ENCODE measurements around the gene MIA.
A peak's percentile ranks its signal among the peaks of the same experiment; 100 is the strongest.

MIA gene

DNA sequence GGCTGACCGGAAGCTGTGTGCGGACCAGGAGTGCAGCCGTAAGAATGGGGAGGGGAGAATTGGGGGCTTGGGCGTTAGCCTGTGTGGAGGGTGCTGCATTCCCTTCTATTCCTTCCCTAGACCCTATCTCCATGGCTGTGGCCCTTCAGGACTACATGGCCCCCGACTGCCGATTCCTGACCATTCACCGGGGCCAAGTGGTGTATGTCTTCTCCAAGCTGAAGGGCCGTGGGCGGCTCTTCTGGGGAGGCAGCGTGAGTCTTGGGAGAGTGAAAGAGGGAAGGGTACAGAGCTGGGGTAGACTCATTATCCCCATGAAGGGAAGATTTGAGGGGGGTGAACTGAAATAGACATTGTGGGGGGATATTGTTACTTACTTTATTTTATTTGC, 306 bp downstream of the MIA start:
- H3K9me2 ChIP-seq (replicated peaks; ENCODE audit: insufficient read depth, low read length), result no peaks in the 10 kb centered on the region
- H3K27ac ChIP-seq (ENCODE audit: low read length), result no peak overlapping the region
- H3K4me1 ChIP-seq (ENCODE audit: low read length), result peaks cover 12% of the 10 kb centered on the region
- no peaks in the 10 kb centered on the region for H3K79me2 ChIP-seq (ENCODE audit: low read length)
- no peak overlapping the region for H2AFZ ChIP-seq (ENCODE audit: low read length)
- H3K9ac ChIP-seq (ENCODE audit: low read length), result no peak overlapping the region
- TF ChIP-seq EZH2phosphoT487 (IDR thresholded peaks at IDR 0.05; ENCODE audit: low read length), result no peak
- no peak for TF ChIP-seq EZH2 (optimal IDR thresholded peaks at IDR 0.05; ENCODE audit: low read depth, low read length)
- TF ChIP-seq, protein P1, sequence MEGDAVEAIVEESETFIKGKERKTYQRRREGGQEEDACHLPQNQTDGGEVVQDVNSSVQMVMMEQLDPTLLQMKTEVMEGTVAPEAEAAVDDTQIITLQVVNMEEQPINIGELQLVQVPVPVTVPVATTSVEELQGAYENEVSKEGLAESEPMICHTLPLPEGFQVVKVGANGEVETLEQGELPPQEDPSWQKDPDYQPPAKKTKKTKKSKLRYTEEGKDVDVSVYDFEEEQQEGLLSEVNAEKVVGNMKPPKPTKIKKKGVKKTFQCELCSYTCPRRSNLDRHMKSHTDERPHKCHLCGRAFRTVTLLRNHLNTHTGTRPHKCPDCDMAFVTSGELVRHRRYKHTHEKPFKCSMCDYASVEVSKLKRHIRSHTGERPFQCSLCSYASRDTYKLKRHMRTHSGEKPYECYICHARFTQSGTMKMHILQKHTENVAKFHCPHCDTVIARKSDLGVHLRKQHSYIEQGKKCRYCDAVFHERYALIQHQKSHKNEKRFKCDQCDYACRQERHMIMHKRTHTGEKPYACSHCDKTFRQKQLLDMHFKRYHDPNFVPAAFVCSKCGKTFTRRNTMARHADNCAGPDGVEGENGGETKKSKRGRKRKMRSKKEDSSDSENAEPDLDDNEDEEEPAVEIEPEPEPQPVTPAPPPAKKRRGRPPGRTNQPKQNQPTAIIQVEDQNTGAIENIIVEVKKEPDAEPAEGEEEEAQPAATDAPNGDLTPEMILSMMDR (IDR thresholded peaks at IDR 0.05; ENCODE audit: low read length), result no peak
- H3F3A ChIP-seq (ENCODE audit: insufficient read depth, low read length), result peaks cover 14% of the 10 kb centered on the region
- no peak overlapping the region for H3K4me2 ChIP-seq (ENCODE audit: low read depth, low read length)
- no peak for DNase-seq
- peaks cover 7% of the 10 kb centered on the region for H4K20me1 ChIP-seq (ENCODE audit: insufficient read depth, low read length)
- H3K27me3 ChIP-seq (replicated peaks; ENCODE audit: insufficient read depth, low read length), result peaks cover 30% of the 10 kb centered on the region
- no peak overlapping the region for H3K4me3 ChIP-seq (ENCODE audit: low read length)
- no peaks in the 10 kb centered on the region for H3K36me3 ChIP-seq (replicated peaks; ENCODE audit: insufficient read depth, low read length)
- H3K9me3 ChIP-seq (replicated peaks; ENCODE audit: insufficient read depth, low read length), result no peaks in the 10 kb centered on the region

DNA sequence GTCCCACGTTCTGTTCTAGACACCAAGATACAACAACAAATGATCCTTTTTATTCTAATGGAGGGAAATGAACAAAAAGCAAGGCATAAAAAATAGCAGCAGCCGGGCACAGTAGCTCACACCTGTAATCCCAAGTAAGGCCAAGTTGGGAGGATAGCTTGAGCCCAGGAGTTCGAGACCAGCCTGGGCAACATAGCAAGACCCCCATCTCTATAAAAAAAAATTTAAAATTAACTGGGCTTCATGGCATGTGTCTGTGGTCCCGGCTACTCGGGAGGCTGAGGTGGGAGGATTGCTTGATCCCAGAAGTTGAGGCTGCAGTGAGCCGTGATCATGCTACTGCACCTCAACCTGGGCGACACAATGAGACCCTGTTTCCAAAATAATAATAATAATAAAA, 1.0 kb downstream of the MIA start:
- Histone ChIP-seq H3K4me1 (ENCODE audit: low read length) (peaks cover 12% of the 10 kb centered on the region), H3K4me3 (ENCODE audit: low read length) (no peak overlapping the region), H3K9ac (ENCODE audit: low read length) (no peak overlapping the region), H3K27me3 (replicated peaks; ENCODE audit: insufficient read depth, low read length) (peaks cover 30% of the 10 kb centered on the region), H2AFZ (ENCODE audit: low read length) (no peak overlapping the region), H3K79me2 (ENCODE audit: low read length) (no peaks in the 10 kb centered on the region), H4K20me1 (ENCODE audit: insufficient read depth, low read length) (peaks cover 7% of the 10 kb centered on the region), H3K9me2 (replicated peaks; ENCODE audit: insufficient read depth, low read length) (no peaks in the 10 kb centered on the region), H3K36me3 (replicated peaks; ENCODE audit: insufficient read depth, low read length) (no peaks in the 10 kb centered on the region), H3K9me3 (replicated peaks; ENCODE audit: insufficient read depth, low read length) (no peaks in the 10 kb centered on the region), H3K4me2 (ENCODE audit: low read depth, low read length) (0 out of 2 replicates have a peak overlapping the region, but pooled peaks have one; percentile 78), H3K27ac (ENCODE audit: low read length) (no peak overlapping the region), H3F3A (ENCODE audit: insufficient read depth, low read length) (peaks cover 14% of the 10 kb centered on the region)
- no peak for DNase-seq
- no peak for TF ChIP-seq EZH2 (optimal IDR thresholded peaks at IDR 0.05; ENCODE audit: low read depth, low read length)
- no peak for TF ChIP-seq EZH2phosphoT487 (IDR thresholded peaks at IDR 0.05; ENCODE audit: low read length)
- TF ChIP-seq, protein P1 (IDR thresholded peaks at IDR 0.05; ENCODE audit: low read length), result no peak

DNA sequence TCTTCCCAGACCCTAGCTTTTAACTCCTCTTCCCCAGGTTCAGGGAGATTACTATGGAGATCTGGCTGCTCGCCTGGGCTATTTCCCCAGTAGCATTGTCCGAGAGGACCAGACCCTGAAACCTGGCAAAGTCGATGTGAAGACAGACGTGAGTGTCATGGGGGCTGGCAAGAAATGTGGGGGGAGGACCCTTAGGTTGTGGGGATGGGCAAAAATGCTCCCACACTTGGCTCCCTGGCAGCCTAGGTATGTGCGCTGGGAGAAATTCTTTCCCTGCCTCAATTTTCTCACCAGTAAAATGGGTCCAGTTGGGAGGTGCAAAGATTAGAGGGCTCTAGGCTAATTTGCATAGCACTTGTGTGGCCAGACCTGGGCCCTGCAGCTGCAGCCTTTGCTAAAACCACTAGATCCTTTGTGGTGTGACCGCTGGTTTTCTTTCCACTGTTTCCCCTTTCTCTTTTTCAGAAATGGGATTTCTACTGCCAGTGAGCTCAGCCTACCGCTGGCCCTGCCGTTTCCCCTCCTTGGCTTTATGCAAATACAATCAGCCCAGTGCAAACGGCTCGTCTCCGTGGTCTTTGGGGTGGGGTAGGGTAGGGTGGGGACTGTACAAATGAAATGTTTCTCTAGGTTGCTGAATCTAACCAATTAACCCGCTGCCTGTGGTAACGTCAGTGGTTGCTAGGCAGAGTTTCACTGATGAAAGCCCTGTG, 1.8 kb downstream of the MIA start:
- Histone ChIP-seq H3K36me3 (replicated peaks; ENCODE audit: insufficient read depth, low read length) (no peaks in the 10 kb centered on the region), H3K4me3 (ENCODE audit: low read length) (peak overlapping the region; percentile 80), H3K9me3 (replicated peaks; ENCODE audit: insufficient read depth, low read length) (no peaks in the 10 kb centered on the region), H4K20me1 (ENCODE audit: insufficient read depth, low read length) (peaks cover 7% of the 10 kb centered on the region), H3K4me2 (ENCODE audit: low read depth, low read length) (peak overlapping the region; percentile 78), H3K9me2 (replicated peaks; ENCODE audit: insufficient read depth, low read length) (no peaks in the 10 kb centered on the region), H3K4me1 (ENCODE audit: low read length) (peaks cover 12% of the 10 kb centered on the region), H3K27ac (ENCODE audit: low read length) (peak overlapping the region; percentile 92), H2AFZ (ENCODE audit: low read length) (peak overlapping the region; percentile 52), H3F3A (ENCODE audit: insufficient read depth, low read length) (peaks cover 14% of the 10 kb centered on the region), H3K79me2 (ENCODE audit: low read length) (no peaks in the 10 kb centered on the region), H3K27me3 (replicated peaks; ENCODE audit: insufficient read depth, low read length) (peaks cover 30% of the 10 kb centered on the region), H3K9ac (ENCODE audit: low read length) (peak overlapping the region; percentile 67)
- DNase-seq, result peak; percentile 97
- TF ChIP-seq, protein P1 (IDR thresholded peaks at IDR 0.05; ENCODE audit: low read length), result no peak
- TF ChIP-seq EZH2 (optimal IDR thresholded peaks at IDR 0.05; ENCODE audit: low read depth, low read length), result no peak
- peak; percentile 74; the same call in 1 of the 2 replicates for TF ChIP-seq EZH2phosphoT487 (IDR thresholded peaks at IDR 0.05; ENCODE audit: low read length)

All from MM.1S (cell line).